HG03378 (cell line): ENCODE measurements around the gene RNF175.

ENCODE experiments used
- ATAC-seq: cut with Tn5 transposase; IDR thresholded peaks from one replicate; pipeline ENCODE4 v1.9.1; 2021; ENCODE audit warnings: mild to moderate bottlenecking, moderate library complexity; ENCODE audit not compliant: unreplicated experiment

Gene RNF175

DNA sequence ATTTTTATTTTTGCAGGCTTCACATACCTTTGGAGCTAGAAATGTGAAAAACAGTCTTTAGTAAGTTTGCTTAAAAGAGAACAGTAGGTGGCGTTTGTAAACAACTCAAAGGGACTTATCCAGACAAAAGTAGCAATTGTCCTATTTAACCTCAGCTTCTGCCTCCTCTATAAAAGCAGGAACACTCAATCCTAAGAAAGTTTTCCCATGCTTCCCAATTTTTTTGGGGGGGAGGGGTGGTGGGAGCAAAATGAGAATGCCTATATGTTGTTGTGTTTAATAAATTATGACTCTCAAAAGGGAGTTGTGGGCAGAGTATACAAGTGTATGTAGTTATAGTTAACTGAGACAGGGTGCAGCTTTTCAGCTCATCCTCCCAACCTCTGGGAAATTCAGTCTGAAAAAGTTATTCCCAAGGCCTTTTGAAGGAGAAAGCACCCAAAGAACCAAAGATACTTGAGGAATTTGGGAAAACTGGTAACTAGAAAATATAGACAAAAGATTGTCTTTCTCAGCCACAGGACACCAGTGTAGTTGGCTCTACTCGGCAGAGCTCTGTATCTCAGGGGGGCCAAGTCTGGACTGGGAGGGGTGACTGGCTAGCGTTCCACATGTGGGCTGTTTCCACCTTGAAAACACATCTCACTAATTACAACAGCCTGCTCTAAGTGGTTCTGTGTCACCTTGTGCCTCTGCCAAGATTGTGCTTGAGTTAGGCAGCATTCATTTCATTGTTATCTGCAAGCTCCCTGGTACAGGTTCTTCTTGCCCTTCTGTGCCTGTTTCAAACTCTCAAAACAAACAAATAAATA, 26.3 kb upstream of the RNF175 start:
- ATAC-seq: no peak

- no peak for ATAC-seq
These were observed 24.4 kb upstream of the RNF175 start for GRCh38 chr4:153784166-153784699.

GRCh38 chr4:153782581-153782980, 22.8 kb upstream of the RNF175 start:
- no peak for ATAC-seq

GRCh38 chr4:153781717-153782416, 22.0 kb upstream of the RNF175 start:
- no peak for ATAC-seq

DNA sequence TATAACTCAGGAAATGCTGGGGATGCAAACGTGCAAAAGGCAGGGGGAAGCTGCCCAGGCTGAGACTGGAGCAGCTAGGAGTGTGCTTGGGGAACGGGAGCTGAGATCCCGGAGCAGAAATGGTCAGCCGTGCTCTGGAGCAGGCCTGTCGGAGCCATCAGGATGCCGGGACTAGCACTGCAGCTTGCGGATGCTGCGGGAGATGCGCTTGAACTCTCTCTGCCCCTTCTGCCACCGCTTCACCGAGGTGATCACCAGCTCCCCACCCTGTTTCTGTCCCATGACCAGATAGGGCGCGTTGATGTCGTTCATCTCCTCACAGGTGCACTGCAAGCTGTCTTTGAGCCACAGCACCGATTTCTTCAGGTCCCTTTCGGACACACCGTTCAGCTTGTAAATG, 21.5 kb upstream of the RNF175 start:
- no peak for ATAC-seq

DNA sequence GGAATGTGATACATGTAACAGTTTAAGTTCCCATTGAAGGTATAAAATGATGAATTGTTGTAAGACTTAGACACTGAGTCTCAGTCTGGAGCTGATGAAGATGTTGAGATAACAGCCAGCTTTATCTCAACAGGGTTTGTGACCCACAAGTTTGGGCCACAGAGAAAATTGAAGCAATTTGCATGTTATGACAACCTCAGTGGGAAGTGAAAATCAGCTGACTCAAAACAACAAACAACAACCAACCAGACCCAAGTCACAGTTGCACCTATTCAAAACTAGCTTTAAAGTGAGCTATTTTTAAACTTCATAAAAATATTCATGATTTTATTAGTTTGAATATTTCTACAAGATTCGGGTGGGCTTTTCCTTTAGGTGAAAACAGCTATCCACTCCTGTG, 21.1 kb upstream of the RNF175 start:
- peak; percentile 57 for ATAC-seq

GRCh38 chr4:153780221-153780620, 20.4 kb upstream of the RNF175 start:
- no peak for ATAC-seq

DNA sequence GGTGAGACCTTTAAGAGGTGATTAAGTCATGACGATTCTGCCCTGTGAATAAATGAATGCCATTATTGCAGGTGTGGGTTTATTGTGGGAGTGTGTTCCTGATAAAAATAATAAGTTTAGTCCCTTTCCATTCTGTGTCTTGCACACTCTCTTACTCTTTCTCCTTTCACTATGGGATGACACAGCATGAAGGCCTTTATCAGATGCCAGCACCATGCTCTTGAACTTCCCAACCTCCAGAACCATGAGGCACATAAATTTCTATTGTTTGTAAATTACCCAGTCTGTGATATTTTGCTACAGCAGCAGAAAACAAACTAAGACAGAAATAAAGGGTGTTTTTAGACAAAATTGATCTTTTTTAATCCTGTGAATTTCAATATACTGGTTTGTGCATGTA, 18.6 kb upstream of the RNF175 start:
- ATAC-seq: no peak

DNA sequence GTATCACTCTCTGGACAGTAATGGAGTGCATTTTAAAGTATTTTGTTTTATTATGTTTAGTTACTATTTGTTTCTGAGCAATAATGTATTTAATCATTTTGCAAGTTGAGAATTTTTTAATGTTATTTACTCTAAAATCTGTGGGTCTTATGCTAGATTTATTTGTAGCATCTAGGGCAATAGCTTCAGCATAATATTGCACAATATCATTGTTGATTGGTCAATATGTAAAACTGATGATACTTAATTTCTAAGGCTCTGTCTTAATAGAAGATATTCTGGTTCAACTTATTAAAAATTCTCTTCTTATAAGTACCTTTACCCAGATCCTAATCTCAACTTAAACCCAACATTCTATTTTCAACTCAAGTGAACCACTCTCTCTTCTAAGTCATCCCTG, 17.6 kb upstream of the RNF175 start:
- no peak for ATAC-seq

DNA sequence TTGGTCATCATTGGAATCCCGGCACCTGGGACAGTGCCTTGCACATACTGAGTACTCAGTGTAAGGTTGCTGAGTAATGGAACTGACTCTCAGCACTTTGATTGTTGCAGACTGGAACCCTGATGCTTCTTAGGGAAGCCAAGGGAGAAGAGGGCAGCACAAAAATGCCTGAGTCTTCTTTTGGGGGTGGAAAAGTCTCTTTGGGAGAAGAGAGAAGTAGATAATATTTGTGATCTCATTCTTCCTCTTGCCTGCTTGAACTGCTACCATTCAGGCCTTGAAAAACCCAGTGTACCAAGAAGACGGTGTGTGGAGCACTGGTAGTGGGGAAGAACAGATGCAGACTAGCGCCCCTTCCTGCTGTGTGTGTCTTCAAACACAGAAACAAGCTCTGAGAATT, 16.8 kb upstream of the RNF175 start:
- ATAC-seq: no peak

DNA sequence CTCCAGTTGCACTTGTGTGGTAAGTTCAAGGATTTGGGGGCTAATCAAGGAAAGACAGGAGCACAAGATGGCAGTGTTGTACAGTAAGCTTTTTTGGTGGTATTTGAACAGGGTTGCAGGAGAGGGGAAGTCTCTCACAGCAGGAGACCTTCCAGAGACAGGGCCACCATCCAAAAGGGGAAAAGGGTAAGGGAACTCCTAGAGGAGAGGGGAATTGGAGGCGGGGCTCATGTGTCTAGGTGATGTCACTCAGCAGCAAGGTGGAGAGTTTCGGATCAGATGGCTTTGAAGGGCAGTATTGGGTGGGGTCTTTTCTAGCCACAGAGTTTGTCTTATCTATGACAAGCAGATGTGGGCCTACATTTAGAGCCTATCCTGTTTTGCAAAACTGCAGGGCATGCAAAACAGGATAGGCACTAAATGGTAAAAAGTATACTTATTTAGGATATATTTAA, 13.4 kb upstream of the RNF175 start:
- no peak for ATAC-seq

DNA sequence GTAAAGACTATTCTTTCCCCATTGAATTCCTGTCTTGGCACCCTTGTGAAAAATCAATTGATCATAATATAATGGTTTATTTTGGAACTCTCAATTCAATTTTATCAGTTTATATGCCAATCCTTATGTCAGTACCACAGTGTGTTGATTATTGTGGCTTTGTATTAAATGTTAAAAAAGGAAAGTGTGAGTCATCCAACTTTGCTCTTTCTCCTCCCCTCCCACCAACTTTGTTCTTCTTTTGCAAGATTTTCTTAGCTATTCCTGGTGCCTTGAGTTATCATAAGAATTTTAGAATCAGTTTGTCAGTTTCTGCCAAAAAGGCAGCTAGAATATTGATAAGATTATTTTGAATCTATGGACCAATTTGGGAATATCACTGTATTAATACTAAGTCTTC, 11.2 kb upstream of the RNF175 start:
- no peak for ATAC-seq

DNA sequence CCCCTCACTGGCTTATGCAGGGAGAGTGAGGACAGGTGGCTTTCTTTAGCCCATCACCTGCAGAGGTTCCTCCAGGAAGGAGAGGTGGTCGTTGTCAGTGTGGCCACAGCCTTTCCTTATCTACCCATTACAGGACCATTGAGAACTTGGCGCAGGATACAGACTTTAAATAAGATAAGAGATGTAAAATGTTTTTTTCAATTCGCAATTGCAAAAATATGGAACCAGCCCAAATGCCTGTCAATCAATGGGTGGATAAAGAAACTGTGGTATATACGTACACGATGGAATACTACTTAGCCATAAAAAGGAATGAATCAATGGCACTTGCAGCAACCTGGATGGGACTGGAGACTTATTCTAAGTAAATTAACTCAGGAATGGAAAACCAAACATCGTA, 6.9 kb upstream of the RNF175 start:
- ATAC-seq: no peak

- ATAC-seq: no peak
These were observed 6.1 kb upstream of the RNF175 start for GRCh38 chr4:153765894-153766293.

DNA sequence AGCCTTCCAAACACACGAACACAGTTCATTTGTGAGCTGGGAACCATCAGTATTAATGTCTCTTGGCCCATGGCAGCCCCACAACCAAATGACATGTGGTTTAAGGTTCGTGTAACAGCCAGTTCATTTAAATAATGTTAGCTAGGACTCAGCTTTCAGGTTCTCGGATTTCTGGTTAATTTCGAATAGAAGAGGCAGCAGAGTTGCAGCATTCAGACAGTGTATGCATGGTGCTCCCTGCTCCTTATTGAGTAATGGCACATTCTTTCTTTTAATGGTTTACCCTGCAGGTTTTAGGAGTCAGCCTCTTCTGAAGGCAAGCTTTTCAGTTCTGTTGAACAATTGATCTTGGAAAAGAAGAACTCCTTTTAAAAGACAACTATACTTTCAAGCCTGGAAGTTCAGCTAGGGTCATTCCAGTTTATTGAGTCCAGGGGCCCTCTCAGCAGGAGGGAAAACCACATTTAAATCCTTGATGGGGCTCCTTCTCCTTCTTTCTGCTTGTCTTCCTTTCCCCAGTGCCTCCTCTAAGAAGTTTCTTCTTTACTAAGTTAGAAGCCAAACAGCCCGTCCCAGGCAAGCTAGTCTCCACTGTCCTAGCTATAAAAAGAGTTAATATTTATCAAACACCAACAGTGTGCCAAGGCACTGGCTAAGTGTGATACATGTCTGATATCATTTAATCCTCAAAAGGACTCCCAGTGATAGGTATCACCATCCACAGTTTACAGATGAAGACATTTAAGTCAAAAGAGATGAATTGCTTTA, 5.0 kb upstream of the RNF175 start:
- ATAC-seq: no peak

GRCh38 chr4:153763404-153763803, 3.6 kb upstream of the RNF175 start:
- no peak for ATAC-seq

DNA sequence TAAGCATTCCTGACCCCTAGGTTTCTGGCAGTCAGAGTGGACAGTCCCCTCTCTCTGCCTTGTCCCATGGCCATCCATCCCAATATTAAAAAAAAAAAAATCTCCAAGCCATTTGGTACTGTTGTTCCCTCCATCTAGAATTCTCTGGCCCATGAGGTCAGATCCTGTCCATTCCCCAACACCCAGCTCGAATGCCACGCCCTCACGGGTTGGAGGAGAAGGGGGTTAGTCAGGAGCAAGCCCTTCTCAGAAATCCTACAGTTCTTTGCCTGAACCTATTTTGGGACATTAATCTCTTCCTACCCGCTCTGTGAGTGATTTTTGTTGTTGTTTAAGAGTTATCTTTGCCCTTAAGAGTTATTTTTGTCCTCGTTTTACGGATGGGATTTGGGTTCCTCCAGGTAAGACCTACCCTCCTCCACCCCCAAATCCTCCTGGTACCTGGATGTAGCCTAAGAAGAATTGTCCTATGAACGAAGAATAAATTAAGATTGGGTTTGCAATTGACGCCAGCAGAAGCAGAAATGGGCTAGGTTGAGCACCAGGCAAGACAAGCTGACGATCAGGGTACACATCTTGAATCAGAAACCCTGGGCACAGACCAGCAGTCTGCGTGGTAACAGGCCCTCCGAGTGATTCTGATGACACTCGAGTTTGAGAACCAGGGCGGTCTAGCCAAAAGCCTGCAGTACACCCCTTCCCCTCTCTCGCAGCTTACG, 977 bp downstream of the RNF175 start:
- ATAC-seq: no peak

GRCh38 chr4:153758136-153758535, 1.7 kb downstream of the RNF175 start:
- ATAC-seq: no peak

GRCh38 chr4:153757407-153757806, 2.4 kb downstream of the RNF175 start:
- no peak for ATAC-seq

DNA sequence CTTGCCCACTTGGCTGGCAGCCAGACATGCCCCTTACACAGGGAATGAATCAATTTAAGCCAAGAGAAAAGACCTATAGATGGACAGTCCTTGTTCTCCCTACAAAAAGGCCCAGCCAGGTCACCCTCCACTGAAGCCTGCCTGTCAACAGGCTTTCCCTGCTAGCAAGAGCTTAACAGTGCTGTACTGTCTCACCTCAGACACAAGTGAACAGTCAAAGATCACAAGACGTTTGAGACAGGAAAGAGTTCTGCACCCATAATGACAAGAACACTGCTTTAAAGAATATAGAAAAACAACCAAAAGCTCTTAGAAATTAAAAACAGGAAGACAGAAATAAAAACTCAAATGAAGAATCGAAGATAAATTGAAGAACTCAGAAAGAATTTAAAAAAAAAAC, 4.6 kb downstream of the RNF175 start:
- ATAC-seq: no peak
